ENCODE measurements around the gene MRPL3. TPM values are rescaled to one million over a fixed set of nuclear protein-coding genes. Genes with fewer than 3 reads are reported as not detected.

Gene MRPL3
- total and polyA plus RNA-seq, 5 donors = 46.9 to 60.3 (median 48.8) TPM

DNA sequence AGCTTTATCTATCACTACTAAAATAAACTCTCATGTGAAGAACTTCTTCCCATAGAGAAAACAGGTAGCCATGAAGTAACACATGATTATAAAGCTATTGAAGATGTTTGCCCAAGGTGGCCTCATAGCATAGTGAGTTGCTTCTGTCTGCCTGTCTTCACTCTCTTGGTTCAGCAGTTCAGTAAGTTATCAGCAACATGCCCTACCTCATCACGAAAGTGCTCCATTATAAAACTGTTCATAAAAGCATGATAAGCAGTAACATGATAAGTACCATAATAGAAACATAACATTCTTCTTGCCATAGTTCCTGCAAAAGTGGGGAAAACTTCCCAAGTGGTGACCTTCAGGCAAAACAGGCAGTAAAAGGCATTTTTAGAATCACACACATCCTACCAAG, 45.6 kb downstream of the MRPL3 start:
- intact Hi-C loops (cut with DNase I) = no loop called here
- no peaks in the 10 kb centered on the region for H3K27me3 ChIP-seq (ENCODE audit: control insufficient read depth, insufficient read depth)
- ATAC-seq = no peak
- no peak for DNase-seq
- no peak overlapping the region for H3K4me3 ChIP-seq (ENCODE audit: low read length)
- H3K9me3 ChIP-seq (ENCODE audit: control insufficient read depth, low read length) = no peaks in the 10 kb centered on the region
- no peak overlapping the region for H3K27ac ChIP-seq (ENCODE audit: low read length)
- peaks cover 4% of the 10 kb centered on the region for H3K4me1 ChIP-seq (ENCODE audit: control insufficient read depth, insufficient read depth, low read length)
- 35% methylated on average over 1 of the region's 1 CpG for WGBS

GRCh38 chr3:131454501-131454900, 48.3 kb downstream of the MRPL3 start:
- Histone ChIP-seq H3K4me3 (ENCODE audit: low read length) (no peak overlapping the region), H3K9me3 (ENCODE audit: control insufficient read depth, low read length) (no peaks in the 10 kb centered on the region), H3K27ac (ENCODE audit: low read length) (no peak overlapping the region), H3K27me3 (ENCODE audit: control insufficient read depth, insufficient read depth) (no peaks in the 10 kb centered on the region), H3K4me1 (ENCODE audit: control insufficient read depth, insufficient read depth, low read length) (peaks cover 4% of the 10 kb centered on the region)
- DNase-seq (no peak), ATAC-seq (no peak)
- intact Hi-C loops (cut with DNase I) = no loop called here

DNA sequence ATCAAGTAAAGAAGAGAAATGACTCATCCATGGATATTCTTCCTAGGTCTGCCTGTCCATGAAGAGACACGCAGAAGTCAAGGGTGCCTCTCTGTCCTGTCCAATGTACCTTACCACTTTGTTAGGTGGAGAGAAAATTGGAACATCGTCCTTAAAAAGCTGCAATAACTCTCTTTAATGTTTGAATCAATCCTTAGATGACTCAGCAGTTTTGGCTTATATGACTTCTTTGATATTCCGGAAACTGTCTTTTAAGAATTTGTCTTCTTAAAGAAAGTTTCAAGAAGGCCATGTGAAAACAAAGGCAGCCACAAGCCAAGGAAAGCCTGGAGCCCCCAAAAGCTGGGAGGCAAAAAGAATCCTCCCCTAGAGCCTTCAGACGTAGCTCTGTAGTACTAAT, 49.2 kb downstream of the MRPL3 start:
- 77% methylated on average over 4 of the region's 4 CpGs for WGBS
- intact Hi-C loops (cut with DNase I) = no loop called here
- H3K9me3 ChIP-seq (ENCODE audit: control insufficient read depth, low read length) = no peaks in the 10 kb centered on the region
- ATAC-seq (no peak), DNase-seq (no peak)
- no peaks in the 10 kb centered on the region for H3K27me3 ChIP-seq (ENCODE audit: control insufficient read depth, insufficient read depth)
- H3K4me1 ChIP-seq (ENCODE audit: control insufficient read depth, insufficient read depth, low read length) = peaks cover 4% of the 10 kb centered on the region
- no peak overlapping the region for H3K4me3 ChIP-seq (ENCODE audit: low read length)
- no peak overlapping the region for H3K27ac ChIP-seq (ENCODE audit: low read length)

DNA sequence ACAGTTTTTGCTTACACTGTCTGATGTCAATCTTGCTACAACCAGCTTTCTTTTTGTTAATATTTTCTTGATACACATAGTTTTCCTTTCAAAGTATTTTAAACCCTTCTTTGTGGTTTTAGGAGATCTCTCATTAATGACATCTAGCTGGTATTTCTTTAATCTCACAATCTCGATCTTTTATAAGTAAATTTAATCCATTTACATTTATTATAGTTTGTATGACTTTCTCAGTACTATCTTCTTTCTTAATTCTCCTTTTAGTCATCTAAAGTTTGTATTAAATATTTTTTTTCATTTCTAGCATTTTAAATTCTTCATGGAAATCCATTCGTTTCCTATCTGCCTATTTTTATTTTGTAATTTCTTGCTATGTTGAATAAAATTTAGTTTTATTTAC, 55.4 kb downstream of the MRPL3 start:
- no peak for ATAC-seq
- no peak for DNase-seq
- peaks cover 1% of the 10 kb centered on the region for H3K4me1 ChIP-seq (ENCODE audit: control insufficient read depth, insufficient read depth, low read length)
- no peak overlapping the region for H3K27ac ChIP-seq (ENCODE audit: low read length)
- no peaks in the 10 kb centered on the region for H3K9me3 ChIP-seq (ENCODE audit: control insufficient read depth, low read length)
- WGBS = 97% methylated on average over 2 of the region's 2 CpGs
- H3K4me3 ChIP-seq (ENCODE audit: low read length) = no peak overlapping the region
- intact Hi-C loops (cut with DNase I) = no loop called here
- no peaks in the 10 kb centered on the region for H3K27me3 ChIP-seq (ENCODE audit: control insufficient read depth, insufficient read depth)

GRCh38 chr3:131444180-131444579, 58.6 kb downstream of the MRPL3 start:
- no peaks in the 10 kb centered on the region for H3K4me1 ChIP-seq (ENCODE audit: control insufficient read depth, insufficient read depth, low read length)
- H3K27me3 ChIP-seq (ENCODE audit: control insufficient read depth, insufficient read depth) = no peaks in the 10 kb centered on the region
- no peak for DNase-seq
- no peak for ATAC-seq
- no peaks in the 10 kb centered on the region for H3K9me3 ChIP-seq (ENCODE audit: control insufficient read depth, low read length)
- no peak overlapping the region for H3K4me3 ChIP-seq (ENCODE audit: low read length)
- H3K27ac ChIP-seq (ENCODE audit: low read length) = no peak overlapping the region
- intact Hi-C loops (cut with DNase I) = no loop called here
- WGBS = 95% methylated on average over 4 of the region's 4 CpGs

GRCh38 chr3:131439084-131439483, 63.7 kb downstream of the MRPL3 start:
- H3K27me3 ChIP-seq (ENCODE audit: control insufficient read depth, insufficient read depth) = no peaks in the 10 kb centered on the region
- WGBS = 79% methylated on average over 1 of the region's 1 CpG
- DNase-seq (no peak), ATAC-seq (no peak)
- H3K9me3 ChIP-seq (ENCODE audit: control insufficient read depth, low read length) = no peaks in the 10 kb centered on the region
- no peaks in the 10 kb centered on the region for H3K4me1 ChIP-seq (ENCODE audit: control insufficient read depth, insufficient read depth, low read length)
- no peak overlapping the region for H3K27ac ChIP-seq (ENCODE audit: low read length)
- H3K4me3 ChIP-seq (ENCODE audit: low read length) = no peak overlapping the region
- intact Hi-C loops (cut with DNase I) = no loop called here

GRCh38 chr3:131435000-131435399, 67.8 kb downstream of the MRPL3 start:
- ATAC-seq = no peak
- intact Hi-C loops (cut with DNase I) = no loop called here
- 95% methylated on average over 1 of the region's 1 CpG for WGBS

DNA sequence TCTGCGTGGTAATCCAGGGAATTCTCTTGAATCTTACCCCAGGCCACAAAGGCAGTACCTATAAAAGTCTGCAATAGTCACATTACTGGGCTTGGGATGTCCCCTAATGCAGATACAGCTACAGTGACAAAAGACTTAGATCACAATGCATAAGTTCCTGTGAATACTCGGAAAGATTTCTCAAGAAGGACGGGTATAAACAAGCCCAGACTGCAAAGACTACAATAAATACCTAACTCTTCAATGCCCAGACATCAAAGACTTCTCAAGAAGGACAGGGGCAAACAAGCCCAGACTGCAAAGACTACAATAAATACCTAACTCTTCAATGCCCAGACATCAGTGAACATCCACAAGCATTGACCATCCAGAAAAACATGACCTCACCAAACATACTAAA, 70.3 kb downstream of the MRPL3 start:
- H3K27ac ChIP-seq (ENCODE audit: low read length) = no peak overlapping the region
- intact Hi-C loops (cut with DNase I) = no loop called here
- DNase-seq (no peak), ATAC-seq (no peak)
- no peaks in the 10 kb centered on the region for H3K4me1 ChIP-seq (ENCODE audit: control insufficient read depth, insufficient read depth, low read length)
- no peak overlapping the region for H3K4me3 ChIP-seq (ENCODE audit: low read length)
- no peaks in the 10 kb centered on the region for H3K27me3 ChIP-seq (ENCODE audit: control insufficient read depth, insufficient read depth)
- H3K9me3 ChIP-seq (ENCODE audit: control insufficient read depth, low read length) = no peaks in the 10 kb centered on the region
- 92% methylated on average over 3 of the region's 3 CpGs for WGBS

More at GRCh38 chr3:131435000-131435399, 67.8 kb downstream of the MRPL3 start:
- H3K9me3 ChIP-seq (ENCODE audit: control insufficient read depth, low read length) = no peaks in the 10 kb centered on the region
- DNase-seq = no peak
- no peaks in the 10 kb centered on the region for H3K27me3 ChIP-seq (ENCODE audit: control insufficient read depth, insufficient read depth)
- no peak overlapping the region for H3K4me3 ChIP-seq (ENCODE audit: low read length)
- no peak overlapping the region for H3K27ac ChIP-seq (ENCODE audit: low read length)
- H3K4me1 ChIP-seq (ENCODE audit: control insufficient read depth, insufficient read depth, low read length) = no peaks in the 10 kb centered on the region

GRCh38 chr3:131431754-131432153, 71.0 kb downstream of the MRPL3 start:
- H3K27ac ChIP-seq (ENCODE audit: low read length) = no peak overlapping the region
- no peaks in the 10 kb centered on the region for H3K4me1 ChIP-seq (ENCODE audit: control insufficient read depth, insufficient read depth, low read length)
- H3K4me3 ChIP-seq (ENCODE audit: low read length) = no peak overlapping the region
- H3K27me3 ChIP-seq (ENCODE audit: control insufficient read depth, insufficient read depth) = no peaks in the 10 kb centered on the region
- ATAC-seq = no peak
- WGBS = 79% methylated on average over 5 of the region's 5 CpGs
- intact Hi-C loops (cut with DNase I) = no loop called here
- H3K9me3 ChIP-seq (ENCODE audit: control insufficient read depth, low read length) = no peaks in the 10 kb centered on the region
- DNase-seq = no peak

GRCh38 chr3:131427226-131427625, 75.5 kb downstream of the MRPL3 start:
- no peak overlapping the region for H3K4me3 ChIP-seq (ENCODE audit: low read length)
- no peaks in the 10 kb centered on the region for H3K27me3 ChIP-seq (ENCODE audit: control insufficient read depth, insufficient read depth)
- ATAC-seq (no peak), DNase-seq (no peak)
- WGBS = 46% methylated on average over 2 of the region's 2 CpGs
- intact Hi-C loops (cut with DNase I) = no loop called here
- no peak overlapping the region for H3K27ac ChIP-seq (ENCODE audit: low read length)
- H3K9me3 ChIP-seq (ENCODE audit: control insufficient read depth, low read length) = no peaks in the 10 kb centered on the region
- H3K4me1 ChIP-seq (ENCODE audit: control insufficient read depth, insufficient read depth, low read length) = no peaks in the 10 kb centered on the region

GRCh38 chr3:131421957-131422498, 80.7 kb downstream of the MRPL3 start:
- Histone ChIP-seq H3K4me1 (ENCODE audit: control insufficient read depth, insufficient read depth, low read length) (no peaks in the 10 kb centered on the region), H3K27ac (ENCODE audit: low read length) (no peak overlapping the region), H3K27me3 (ENCODE audit: control insufficient read depth, insufficient read depth) (no peaks in the 10 kb centered on the region), H3K4me3 (ENCODE audit: low read length) (no peak overlapping the region), H3K9me3 (ENCODE audit: control insufficient read depth, low read length) (no peaks in the 10 kb centered on the region)
- no peak for DNase-seq
- ATAC-seq = no peak
- intact Hi-C loops (cut with DNase I) = no loop called here

DNA sequence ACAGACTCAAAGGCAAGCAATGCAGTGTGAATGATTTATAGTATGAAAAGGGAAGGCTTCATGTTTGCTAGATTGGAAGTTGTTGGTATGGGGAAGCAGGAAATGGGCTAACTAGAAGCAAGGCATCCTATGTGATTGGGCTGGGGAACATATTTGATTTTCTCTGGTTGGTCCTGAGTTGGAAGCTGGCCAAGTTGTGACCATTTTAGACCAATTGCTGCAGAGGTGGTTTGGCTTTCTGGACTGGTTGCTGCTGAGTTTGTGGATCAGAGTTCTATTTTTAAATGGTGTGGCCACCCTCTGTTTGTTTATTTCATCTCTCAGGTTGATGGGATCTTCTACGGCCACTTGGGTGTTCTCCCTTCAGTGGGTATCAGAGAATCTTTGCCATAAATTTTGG, 81.5 kb downstream of the MRPL3 start:
- no peaks in the 10 kb centered on the region for H3K27me3 ChIP-seq (ENCODE audit: control insufficient read depth, insufficient read depth)
- intact Hi-C loops (cut with DNase I) = no loop called here
- no peak overlapping the region for H3K27ac ChIP-seq (ENCODE audit: low read length)
- H3K9me3 ChIP-seq (ENCODE audit: control insufficient read depth, low read length) = no peaks in the 10 kb centered on the region
- H3K4me3 ChIP-seq (ENCODE audit: low read length) = no peak overlapping the region
- H3K4me1 ChIP-seq (ENCODE audit: control insufficient read depth, insufficient read depth, low read length) = no peaks in the 10 kb centered on the region
- no peak for ATAC-seq
- DNase-seq = no peak
- 60% methylated on average over 1 of the region's 1 CpG for WGBS

Data from right cardiac atrium (tissue), 5 donors.